NCI-H69 (cell line): ENCODE data around the gene KCNN1.
"Not testable (repeated sequence)": the region's sequence is repeated elsewhere in the genome, so short reads cannot be mapped to it uniquely, and the experiment has no call there.

Experiments used
- DNase-seq: peaks from one replicate; lab custom pipeline; 2025; lab: John Stamatoyannopoulos, UW

KCNN1 gene

GRCh38 chr19:17969096-17969792 lies 2.3 kb downstream of the KCNN1 start:
- DNase-seq = no peak

GRCh38 chr19:17972230-17972629 lies 5.3 kb downstream of the KCNN1 start:
- no peak for DNase-seq

DNA sequence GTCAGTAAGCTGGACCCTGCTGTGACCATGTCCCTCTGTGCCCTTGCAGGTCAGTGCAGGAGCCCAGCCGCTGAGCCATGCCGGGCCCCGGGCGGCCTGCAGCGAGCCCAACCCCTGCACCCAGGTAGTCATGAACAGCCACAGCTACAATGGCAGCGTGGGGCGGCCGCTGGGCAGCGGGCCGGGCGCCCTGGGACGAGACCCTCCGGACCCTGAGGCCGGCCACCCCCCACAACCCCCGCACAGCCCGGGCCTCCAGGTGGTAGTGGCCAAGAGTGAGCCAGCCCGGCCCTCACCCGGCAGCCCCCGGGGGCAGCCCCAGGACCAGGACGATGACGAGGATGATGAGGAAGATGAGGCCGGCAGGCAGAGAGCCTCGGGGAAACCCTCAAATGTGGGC lies 6.9 kb downstream of the KCNN1 start:
- no peak for DNase-seq

DNA sequence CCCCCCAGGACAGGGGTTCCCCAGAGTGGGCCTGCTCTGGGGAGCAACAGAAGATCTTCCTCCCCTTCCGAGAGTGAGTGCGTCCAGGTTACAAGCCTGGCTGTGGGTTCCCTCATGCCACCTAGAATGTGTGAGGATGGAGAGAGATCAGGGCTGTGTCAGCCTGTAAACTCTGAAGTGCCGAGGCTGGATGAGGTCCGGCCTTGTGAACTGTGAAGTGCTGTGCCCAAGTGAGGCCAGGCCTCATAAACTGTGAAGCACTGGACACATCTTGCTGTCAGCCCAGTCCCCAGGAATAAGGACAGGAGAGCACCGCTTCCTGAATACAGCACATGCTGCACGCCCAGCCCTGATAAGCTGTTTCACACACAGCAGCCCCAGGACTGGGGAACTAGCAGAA lies 7.6 kb downstream of the KCNN1 start:
- DNase-seq = no peak

DNA sequence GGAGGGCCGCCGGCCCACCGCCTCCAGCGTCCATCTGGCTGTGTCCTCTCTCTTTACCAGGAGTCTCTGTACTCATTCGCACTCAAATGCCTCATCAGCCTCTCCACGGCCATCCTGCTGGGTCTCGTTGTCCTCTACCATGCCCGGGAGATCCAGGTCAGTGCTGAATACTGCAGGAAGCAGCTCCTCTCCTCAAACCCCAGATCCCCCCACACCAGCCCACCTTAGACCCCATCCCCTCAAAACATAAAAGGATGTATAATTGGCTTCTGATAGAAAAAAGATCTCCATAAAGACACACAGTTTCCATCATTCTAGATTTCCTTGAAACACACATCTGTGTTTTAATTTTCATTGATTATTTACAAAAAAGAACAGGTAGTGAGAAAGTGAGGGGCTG lies 8.1 kb downstream of the KCNN1 start:
- no peak for DNase-seq

DNA sequence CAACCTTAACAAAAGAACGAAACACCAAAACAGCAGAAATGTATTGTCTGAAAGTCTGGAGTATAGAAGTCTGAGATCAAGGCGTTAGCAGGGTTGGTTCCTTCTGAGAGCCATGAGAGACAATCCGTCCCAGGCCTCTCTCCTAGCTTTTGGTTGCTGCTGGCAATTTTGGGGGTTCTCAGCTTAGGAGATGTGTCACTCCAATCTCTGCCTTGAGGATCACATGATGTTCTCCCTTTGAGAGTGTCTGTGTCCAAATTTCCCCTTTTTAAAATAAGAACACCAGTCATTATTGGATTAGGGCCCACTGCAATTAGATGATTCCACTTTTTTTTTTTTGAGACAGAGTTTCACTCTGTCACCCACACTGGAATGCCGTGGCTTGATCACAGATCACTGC lies 10.1 kb downstream of the KCNN1 start:
- no peak for DNase-seq

DNA sequence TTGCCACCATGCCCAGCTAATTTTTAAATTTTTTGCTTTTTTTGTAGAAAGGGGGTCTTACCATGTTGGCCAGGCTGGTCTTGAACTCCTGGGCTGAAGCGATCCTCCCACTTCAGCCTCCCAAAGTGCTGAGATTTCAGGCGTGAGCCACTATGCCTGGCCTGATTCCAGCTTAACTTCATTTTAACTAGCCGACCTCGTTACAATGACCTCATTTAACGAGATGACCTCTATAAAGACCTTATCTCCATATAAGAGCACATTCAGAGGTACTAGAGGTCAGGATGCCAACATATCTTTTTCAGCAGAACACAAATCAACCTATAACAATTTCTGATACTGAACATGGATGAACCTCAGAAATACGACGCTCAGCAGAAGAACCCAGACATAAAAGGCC lies 10.6 kb downstream of the KCNN1 start:
- DNase-seq = no peak

GRCh38 chr19:17981611-17982010 lies 14.7 kb downstream of the KCNN1 start:
- no peak for DNase-seq

DNA sequence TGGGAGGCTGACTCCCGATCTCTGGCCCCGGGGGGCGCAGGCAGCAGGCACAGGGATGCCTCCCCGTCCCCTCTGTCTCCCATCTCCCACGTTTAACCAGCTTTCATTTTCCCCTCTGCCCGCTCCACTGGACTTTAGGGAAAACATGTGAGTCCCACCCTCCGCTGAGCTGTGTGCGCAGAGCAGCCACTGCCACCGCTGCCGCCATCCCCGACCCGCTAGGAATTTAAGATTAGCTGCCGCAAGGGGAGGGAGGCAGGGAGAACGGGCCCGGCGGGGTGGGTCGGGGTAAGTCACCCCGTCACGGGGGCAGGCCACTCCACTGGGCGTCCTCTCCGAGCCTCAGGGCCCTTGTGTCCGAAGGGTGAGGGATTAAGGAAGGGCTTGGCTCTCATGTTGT lies 15.5 kb downstream of the KCNN1 start:
- DNase-seq = no peak

DNA sequence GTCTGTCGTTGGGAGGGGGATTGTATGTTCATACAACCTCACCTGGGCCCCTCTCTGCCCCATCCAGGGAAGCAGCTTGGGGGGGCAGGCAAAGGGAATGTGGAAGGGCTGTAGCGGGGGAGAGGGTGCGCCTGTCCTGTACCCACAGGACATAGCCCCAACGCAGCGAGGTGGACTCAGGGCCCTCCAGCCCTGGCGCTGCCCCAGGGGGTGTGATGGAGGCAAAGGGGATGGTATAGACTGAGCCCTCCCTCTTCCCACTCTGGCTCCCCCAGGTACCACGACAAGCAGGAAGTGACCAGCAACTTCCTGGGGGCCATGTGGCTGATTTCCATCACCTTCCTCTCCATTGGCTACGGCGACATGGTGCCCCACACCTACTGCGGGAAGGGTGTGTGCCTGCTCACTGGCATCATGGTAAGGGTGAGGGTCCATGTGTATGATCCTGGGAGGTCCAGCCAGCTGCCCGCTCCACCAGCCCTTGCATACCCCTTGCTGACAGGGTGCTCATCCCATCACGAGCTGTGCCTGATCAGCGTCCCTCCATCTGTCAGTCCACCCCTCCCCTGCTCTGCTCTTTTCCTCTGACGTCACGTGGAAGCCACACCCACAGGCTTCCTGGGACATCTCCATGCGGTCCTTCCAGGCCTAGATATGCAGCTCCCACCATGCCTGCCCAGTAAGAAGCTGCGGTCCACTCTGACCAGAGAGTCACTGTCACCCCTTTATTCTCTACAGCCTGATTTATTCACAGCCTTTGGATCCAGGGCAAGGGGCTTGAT lies 18.3 kb downstream of the KCNN1 start:
- DNase-seq = no peak

DNA sequence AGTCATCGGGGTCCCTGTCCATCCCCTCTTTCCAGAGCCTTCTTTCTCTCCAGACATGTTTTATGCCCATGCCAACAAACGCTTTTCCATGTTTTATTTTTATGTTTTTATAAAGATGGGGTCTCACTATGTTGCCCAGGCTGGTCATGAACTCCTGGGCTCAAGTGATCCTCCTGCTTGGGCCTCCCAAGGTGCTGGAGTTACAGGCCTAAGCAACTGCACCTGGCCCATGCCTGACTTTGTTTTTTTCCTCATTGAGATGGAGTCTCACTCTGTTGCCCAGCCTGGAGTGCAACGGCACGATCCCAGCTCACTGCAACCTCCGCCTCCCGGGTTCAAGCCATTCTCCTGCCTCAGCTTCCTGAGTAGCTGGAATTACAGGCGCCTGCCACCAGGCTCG lies 19.7 kb downstream of the KCNN1 start:
- not testable (repeated sequence) for DNase-seq

DNA sequence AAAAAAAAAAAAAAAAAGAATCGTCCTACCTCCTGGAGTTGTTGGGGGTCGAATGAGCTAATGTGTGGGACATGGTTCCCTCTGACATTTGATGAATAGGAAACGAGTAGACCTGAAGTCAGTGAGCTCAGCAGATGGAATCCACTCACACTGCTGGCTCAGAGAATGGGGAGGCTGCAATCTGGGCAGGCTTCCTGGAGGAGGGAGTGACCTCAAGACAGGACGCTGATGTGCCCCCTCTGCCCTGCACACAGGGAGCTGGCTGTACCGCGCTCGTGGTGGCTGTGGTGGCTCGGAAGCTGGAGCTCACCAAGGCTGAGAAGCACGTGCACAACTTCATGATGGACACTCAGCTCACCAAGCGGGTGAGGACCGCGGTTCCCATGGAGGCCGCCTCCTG lies 21.3 kb downstream of the KCNN1 start:
- no peak for DNase-seq

DNA sequence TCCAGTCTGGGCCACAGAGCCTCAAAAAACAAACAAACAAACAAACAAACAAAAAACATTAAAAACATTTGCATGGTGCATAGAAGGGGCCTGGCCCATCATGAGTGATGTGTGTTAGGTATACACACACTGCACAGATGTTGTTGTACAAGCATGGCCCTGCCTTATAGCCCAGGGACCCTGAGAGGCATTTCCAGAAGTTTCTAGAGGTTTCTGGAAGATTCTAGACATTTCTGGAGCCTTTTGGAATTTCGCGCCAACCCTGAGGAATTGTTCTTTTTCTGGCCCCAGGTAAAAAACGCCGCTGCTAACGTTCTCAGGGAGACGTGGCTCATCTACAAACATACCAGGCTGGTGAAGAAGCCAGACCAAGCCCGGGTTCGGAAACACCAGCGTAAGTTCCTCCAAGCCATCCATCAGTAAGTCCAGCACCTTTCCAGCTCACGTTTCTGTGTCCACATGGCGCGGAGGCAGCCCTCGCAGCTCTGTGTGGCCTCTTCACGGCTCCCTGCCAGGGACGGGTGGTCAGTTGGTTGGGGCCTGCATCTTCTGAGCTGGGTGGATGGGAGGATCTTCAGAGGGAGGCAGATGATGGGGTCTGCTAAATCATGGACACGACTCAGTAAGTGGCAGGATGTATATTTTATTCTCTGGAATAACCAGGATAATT lies 22.7 kb downstream of the KCNN1 start:
- DNase-seq = no peak

- no peak for DNase-seq
These were observed 26.3 kb downstream of the KCNN1 start for GRCh38 chr19:17993076-17993813.

GRCh38 chr19:17996826-17997316 lies 30.0 kb downstream of the KCNN1 start:
- peak; percentile 81 for DNase-seq

DNA sequence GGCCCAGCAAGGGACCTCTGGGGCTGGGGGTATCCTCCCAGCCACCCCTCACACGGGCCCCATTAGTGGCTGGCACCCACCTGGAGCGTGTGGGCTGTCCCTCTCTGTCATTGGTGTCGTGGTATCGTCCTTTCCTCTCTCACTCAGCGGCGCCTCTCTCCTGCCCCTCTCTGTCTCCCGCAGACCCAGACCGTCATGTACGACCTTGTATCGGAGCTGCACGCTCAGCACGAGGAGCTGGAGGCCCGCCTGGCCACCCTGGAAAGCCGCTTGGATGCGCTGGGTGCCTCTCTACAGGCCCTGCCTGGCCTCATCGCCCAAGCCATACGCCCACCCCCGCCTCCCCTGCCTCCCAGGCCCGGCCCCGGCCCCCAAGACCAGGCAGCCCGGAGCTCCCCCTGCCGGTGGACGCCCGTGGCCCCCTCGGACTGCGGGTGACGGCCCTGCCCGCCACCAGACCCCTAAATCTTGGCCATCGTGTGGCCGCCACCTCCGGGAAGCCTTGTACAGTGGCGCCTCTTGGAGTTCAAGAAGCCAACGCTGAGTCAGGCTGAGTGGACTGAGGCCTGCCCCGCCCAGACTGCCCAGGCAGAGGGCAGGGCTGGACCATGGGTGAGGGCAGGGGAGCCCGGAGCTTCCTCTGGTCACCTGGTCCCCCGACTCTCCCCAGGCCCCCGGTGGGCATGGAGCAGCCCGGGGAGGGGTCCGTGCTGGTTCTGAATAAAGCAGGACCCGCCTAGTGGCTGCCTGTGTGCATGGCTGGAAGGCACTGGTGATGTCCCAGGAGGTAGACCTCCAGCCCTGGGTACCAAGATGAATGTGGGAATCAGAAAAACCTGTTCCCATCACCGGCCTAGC lies 31.3 kb downstream of the KCNN1 start:
- DNase-seq = no peak

GRCh38 chr19:17998827-17999150 lies 31.9 kb downstream of the KCNN1 start:
- DNase-seq = no peak

DNA sequence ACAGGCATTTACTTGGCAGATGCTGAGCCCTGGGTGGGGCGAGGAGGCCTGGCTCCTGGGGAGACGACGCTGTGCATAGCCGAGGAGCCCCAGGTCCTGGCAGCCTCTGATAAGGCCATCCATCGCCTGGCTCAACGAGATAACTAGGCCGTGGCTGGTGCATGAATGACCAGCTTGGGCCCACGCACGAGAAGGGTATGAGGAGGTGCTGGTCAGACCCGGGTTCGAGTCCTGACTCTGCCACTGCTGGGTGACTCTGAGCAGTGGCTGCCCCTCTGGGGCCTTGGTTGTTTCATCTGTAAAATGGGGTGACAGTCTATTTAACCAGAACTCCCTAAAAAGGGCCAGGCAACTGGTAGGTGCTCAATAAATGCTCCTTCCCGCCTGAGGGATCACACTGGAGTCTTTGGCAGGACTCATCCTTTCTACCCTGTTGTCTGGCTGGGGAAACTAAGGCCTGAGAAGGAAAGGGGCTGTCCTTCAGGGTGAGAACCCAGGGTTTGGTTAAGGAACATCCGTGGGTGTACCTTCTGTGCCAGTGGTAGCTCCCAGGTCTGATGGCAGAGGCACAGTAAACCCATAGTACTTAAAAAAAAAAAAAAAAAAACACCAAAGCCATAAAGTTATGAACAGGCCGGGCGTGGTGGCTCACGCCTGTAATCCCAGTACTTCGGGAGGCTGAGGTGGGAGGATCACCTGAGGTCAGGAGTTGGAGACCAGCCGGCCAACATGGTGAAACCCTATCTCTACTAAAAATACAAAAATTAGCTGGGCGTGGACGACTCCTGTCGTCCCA lies 33.0 kb downstream of the KCNN1 start:
- DNase-seq = no peak

- no peak for DNase-seq
These were observed 33.6 kb downstream of the KCNN1 start for GRCh38 chr19:18000480-18000914.

- DNase-seq = peak; percentile 92
These were observed 34.2 kb downstream of the KCNN1 start for GRCh38 chr19:18000915-18001776.
